Skeletal muscle satellite cell (primary cell): ENCODE data around the gene SP9. TPM values are rescaled to one million over a fixed set of nuclear protein-coding genes. Genes with fewer than 3 reads are reported as not detected.
A peak's percentile ranks its signal among the peaks of the same experiment; 100 is the strongest.

Source experiments
- H3K27me3 ChIP-seq: 2 replicates; pipeline ENCODE4 v1.7.0; 2013; ENCODE audit warnings: low read length; ENCODE audit not compliant: control insufficient read depth, insufficient read depth
- H3K36me3 ChIP-seq: 2 replicates; pipeline ENCODE4 v1.7.0; 2013; ENCODE audit warnings: mild to moderate bottlenecking, control low read depth, low read length; ENCODE audit not compliant: insufficient read depth
- H3K4me1 ChIP-seq: 2 replicates; pipeline ENCODE4 v1.7.0; 2013; ENCODE audit warnings: low read length; ENCODE audit not compliant: control insufficient read depth, insufficient read depth
- H3K4me2 ChIP-seq: 2 replicates; pipeline ENCODE4 v1.7.0; 2013; ENCODE audit warnings: mild to moderate bottlenecking, low read length
- H3K4me3 ChIP-seq: 2 replicates; pipeline ENCODE4 v1.7.0; 2013; ENCODE audit warnings: low read length
- H3K9ac ChIP-seq: 2 replicates; pipeline ENCODE4 v1.7.0; 2013; ENCODE audit warnings: mild to moderate bottlenecking, low read depth, low read length, moderate library complexity
- H3K9me3 ChIP-seq: replicated peaks from 2 replicates; pipeline ENCODE4 v1.7.0; 2013; ENCODE audit warnings: mild to moderate bottlenecking, control low read depth, low read length
- total RNA-seq: library from RNA; depleted of rRNA; stranded (reverse); fragments of >200 nt; gene quantifications from 2 replicates; pipeline ENCODE4 v1.2.3, GENCODE V29; 2012; rRNA removed

SP9 gene
- 0.22 and 0.25 TPM in 2 replicates for total RNA-seq

- peak within 1 kb of the TSS; percentile 71 for H3K4me3 ChIP-seq
- H3K4me1 ChIP-seq: peaks cover 30% of the 10 kb centered on the region
Measured at GRCh38 chr2:174334781-174335251, at the start of gene SP9. SP9 (plus strand) TSS chr2:174334954; CDS start chr2:174335093, 139 bp downstream.

GRCh38 chr2:174286172-174286571, 48.6 kb upstream of the SP9 start:
- Histone ChIP-seq H3K4me3 (no peak overlapping the region), H3K27me3 (peaks cover 24% of the 10 kb centered on the region), H3K36me3 (no peaks in the 10 kb centered on the region), H3K4me2 (no peak overlapping the region), H3K9me3 (no peaks in the 10 kb centered on the region), H3K4me1 (no peaks in the 10 kb centered on the region), H3K9ac (no peak overlapping the region)

More at GRCh38 chr2:174334781-174335251, at the start of gene SP9:
- H3K9ac ChIP-seq: no peak within 1 kb of the TSS
- H3K36me3 ChIP-seq: no peaks in the 10 kb centered on the region
- no peaks in the 10 kb centered on the region for H3K9me3 ChIP-seq
- H3K4me2 ChIP-seq: peak within 1 kb of the TSS; percentile 98
- H3K27me3 ChIP-seq: peaks cover 82% of the 10 kb centered on the region

DNA sequence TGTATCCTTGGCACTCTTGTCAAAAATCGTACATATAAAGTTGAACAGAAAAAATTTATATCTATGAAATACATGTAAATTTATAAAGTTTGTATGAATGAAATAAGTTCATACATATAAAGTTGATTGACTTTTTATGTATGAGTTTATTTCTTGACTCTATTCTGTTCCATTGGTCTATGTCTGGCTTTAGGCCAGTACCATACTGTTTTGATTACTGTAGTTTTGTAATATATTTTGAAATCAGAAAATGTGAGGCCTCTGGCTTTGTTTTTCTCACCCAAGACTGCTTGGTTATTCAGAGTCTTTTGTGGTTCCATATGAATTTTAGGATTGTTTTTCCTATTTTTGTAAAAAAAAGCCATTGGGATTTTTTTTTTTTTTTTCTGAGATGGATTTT, 41.8 kb upstream of the SP9 start:
- H3K4me3 ChIP-seq: no peak overlapping the region
- H3K4me1 ChIP-seq: no peaks in the 10 kb centered on the region
- H3K4me2 ChIP-seq: no peak overlapping the region
- H3K9ac ChIP-seq: no peak overlapping the region
- H3K36me3 ChIP-seq: no peaks in the 10 kb centered on the region
- H3K27me3 ChIP-seq: peaks cover 13% of the 10 kb centered on the region
- H3K9me3 ChIP-seq: no peaks in the 10 kb centered on the region

- Histone ChIP-seq H3K9me3 (no peaks in the 10 kb centered on the region), H3K4me1 (no peaks in the 10 kb centered on the region), H3K9ac (no peak overlapping the region), H3K4me3 (no peak overlapping the region), H3K36me3 (no peaks in the 10 kb centered on the region), H3K27me3 (peaks cover 32% of the 10 kb centered on the region), H3K4me2 (no peak overlapping the region)
Measured at GRCh38 chr2:174300114-174300513, 34.6 kb upstream of the SP9 start.

GRCh38 chr2:174312581-174313234, 22.0 kb upstream of the SP9 start:
- Histone ChIP-seq H3K4me1 (no peaks in the 10 kb centered on the region), H3K4me3 (no peak overlapping the region), H3K27me3 (peaks cover 35% of the 10 kb centered on the region), H3K4me2 (no peak overlapping the region), H3K9me3 (no peaks in the 10 kb centered on the region), H3K9ac (no peak overlapping the region), H3K36me3 (no peaks in the 10 kb centered on the region)

GRCh38 chr2:174322149-174322548, 12.6 kb upstream of the SP9 start:
- H3K4me1 ChIP-seq: peaks cover 9% of the 10 kb centered on the region
- no peak overlapping the region for H3K9ac ChIP-seq
- no peaks in the 10 kb centered on the region for H3K36me3 ChIP-seq
- H3K4me3 ChIP-seq: no peak overlapping the region
- no peak overlapping the region for H3K4me2 ChIP-seq
- H3K27me3 ChIP-seq: peaks cover 32% of the 10 kb centered on the region
- no peaks in the 10 kb centered on the region for H3K9me3 ChIP-seq

DNA sequence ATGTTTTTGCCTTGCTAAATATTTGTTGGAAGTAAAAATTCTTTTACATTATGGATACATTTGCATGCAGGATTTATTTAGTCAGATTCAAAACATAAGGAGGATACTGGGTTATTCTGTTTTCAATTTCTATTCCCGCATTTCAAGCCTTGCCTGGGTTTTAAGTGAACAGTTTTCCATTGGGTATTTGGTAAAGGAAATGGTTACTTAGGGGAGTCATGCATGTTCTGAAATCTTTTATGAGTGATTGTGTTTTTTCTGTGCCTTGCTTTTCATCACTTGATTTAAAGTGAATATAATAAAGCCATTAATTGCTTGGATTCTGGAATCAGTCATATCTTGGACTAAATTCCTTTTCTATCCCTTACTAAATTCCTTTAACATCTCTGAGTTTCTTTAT, 12.0 kb upstream of the SP9 start:
- H3K4me3 ChIP-seq: no peak overlapping the region
- peaks cover 36% of the 10 kb centered on the region for H3K27me3 ChIP-seq
- no peak overlapping the region for H3K9ac ChIP-seq
- H3K4me1 ChIP-seq: peaks cover 12% of the 10 kb centered on the region
- H3K9me3 ChIP-seq: no peaks in the 10 kb centered on the region
- no peaks in the 10 kb centered on the region for H3K36me3 ChIP-seq
- H3K4me2 ChIP-seq: no peak overlapping the region

DNA sequence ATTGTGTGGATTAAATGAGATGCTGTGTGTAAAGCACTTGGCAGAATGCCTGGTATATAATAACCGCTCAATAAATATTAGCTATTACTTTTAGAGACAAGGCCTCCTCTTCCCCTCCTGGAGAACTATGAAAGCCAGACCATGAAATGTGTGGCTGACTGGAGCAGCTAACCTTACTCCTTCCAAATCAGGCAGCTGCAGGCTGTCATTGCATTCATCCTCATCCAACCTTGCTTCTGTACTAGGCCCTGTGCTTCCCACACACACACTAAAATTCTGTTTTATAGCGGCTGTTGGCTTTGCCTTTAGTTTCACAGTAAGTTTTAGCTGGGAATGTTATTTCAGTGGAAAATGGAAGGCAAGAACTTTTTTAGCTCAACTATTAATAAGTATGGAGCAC, 10.2 kb upstream of the SP9 start:
- no peaks in the 10 kb centered on the region for H3K36me3 ChIP-seq
- peaks cover 12% of the 10 kb centered on the region for H3K4me1 ChIP-seq
- H3K4me2 ChIP-seq: no peak overlapping the region
- H3K9me3 ChIP-seq: no peaks in the 10 kb centered on the region
- no peak overlapping the region for H3K9ac ChIP-seq
- no peak overlapping the region for H3K4me3 ChIP-seq
- peaks cover 39% of the 10 kb centered on the region for H3K27me3 ChIP-seq

GRCh38 chr2:174325373-174326160, 9.2 kb upstream of the SP9 start:
- Histone ChIP-seq H3K4me3 (peak overlapping the region; percentile 77), H3K4me1 (peaks cover 12% of the 10 kb centered on the region), H3K9me3 (no peaks in the 10 kb centered on the region), H3K9ac (peak overlapping the region; percentile 41), H3K27me3 (peaks cover 44% of the 10 kb centered on the region), H3K36me3 (no peaks in the 10 kb centered on the region), H3K4me2 (peak overlapping the region; percentile 99)

DNA sequence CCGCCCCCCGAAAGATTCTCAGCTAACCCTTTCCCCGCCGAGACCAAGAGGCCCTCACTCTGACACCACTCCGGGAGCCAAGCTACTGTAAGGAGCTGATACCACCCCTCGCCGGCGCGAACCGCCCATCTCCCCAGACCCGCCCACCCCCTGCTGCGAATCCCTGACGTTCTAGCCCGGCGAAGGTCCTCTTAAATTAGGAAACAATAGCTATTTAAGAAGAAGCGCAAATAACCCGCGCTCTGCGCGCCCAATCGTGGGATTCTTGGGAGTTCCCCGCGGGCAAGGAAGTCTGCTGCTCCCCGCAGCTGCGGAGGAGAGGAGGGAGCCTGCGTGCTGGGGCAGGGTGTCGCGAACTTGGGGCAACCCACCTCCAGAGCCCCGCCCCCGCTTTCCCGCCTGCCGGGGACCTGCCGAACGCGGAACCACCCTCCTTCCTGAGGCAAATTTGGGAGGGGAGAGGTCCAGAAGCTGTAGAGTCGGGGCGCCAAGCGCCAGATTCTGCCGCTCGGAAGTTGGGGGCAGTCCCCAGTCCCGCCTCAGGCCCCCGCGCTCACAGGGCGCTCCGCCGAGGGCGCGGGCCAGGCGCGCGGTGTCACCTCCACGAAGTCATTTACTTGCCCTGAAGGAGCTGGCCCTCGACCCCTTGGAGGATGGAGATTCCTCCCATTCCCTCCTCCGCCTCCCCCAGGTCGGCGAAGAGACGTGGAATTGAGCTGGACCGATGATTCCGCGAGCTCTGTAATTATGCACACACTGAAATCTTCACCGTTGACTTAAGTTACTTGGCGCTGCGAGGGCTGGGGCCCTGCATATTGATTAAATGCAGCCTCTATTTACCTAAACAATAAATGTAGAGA, 8.4 kb upstream of the SP9 start:
- peak overlapping the region; percentile 77 for H3K4me3 ChIP-seq
- peak overlapping the region; percentile 99 for H3K4me2 ChIP-seq
- peaks cover 50% of the 10 kb centered on the region for H3K27me3 ChIP-seq
- peak overlapping the region; percentile 41 for H3K9ac ChIP-seq
- H3K4me1 ChIP-seq: peaks cover 12% of the 10 kb centered on the region
- H3K9me3 ChIP-seq: no peaks in the 10 kb centered on the region
- no peaks in the 10 kb centered on the region for H3K36me3 ChIP-seq
